ENCODE results near the gene LY6G6D. TPM values are rescaled to one million over a fixed set of nuclear protein-coding genes. Genes with fewer than 3 reads are reported as not detected.

LY6G6D gene
- total RNA-seq, 1 donor from 2014 or later = not detected

DNA sequence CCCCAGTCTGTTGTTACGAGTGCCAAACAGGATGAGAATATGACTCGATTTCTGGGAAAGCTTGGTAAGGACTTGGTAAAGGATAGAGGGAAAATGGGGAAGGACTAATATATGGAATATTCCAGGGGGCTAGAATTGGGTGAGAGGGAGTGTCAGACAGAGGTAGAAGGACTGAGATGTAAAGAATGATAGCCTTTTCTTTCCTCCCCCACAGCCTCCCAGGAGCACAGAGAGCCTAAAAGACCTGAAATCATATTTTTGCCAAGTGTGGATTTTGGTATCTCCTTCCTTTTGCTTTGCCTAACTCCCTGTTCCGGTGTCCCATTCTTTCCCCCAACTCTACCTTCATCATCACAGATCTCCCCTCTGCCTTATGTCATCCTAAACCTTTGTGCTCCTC is 27.7 kb downstream of the LY6G6D start:
- intact Hi-C loops (cut with micrococcal nuclease) = no loop called here
- Mint-ChIP-seq H3K27me3 (no peaks in the 10 kb centered on the region), H3K27ac (no peak overlapping the region), H3K36me3 (ENCODE audit: low read depth) (peaks cover 23% of the 10 kb centered on the region), H3K4me3 (no peak overlapping the region), H3K4me1 (peaks cover 32% of the 10 kb centered on the region), H3K9me3 (no peaks in the 10 kb centered on the region)
- ChIA-PET POLR2A (no interaction called here), CTCF (no interaction called here)
- DNase-seq (no peak), ATAC-seq (ENCODE audit: low read depth) (no peak)
- TF ChIP-seq, protein P1, sequence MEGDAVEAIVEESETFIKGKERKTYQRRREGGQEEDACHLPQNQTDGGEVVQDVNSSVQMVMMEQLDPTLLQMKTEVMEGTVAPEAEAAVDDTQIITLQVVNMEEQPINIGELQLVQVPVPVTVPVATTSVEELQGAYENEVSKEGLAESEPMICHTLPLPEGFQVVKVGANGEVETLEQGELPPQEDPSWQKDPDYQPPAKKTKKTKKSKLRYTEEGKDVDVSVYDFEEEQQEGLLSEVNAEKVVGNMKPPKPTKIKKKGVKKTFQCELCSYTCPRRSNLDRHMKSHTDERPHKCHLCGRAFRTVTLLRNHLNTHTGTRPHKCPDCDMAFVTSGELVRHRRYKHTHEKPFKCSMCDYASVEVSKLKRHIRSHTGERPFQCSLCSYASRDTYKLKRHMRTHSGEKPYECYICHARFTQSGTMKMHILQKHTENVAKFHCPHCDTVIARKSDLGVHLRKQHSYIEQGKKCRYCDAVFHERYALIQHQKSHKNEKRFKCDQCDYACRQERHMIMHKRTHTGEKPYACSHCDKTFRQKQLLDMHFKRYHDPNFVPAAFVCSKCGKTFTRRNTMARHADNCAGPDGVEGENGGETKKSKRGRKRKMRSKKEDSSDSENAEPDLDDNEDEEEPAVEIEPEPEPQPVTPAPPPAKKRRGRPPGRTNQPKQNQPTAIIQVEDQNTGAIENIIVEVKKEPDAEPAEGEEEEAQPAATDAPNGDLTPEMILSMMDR (IDR thresholded peaks at IDR 0.05) = no peak

DNA sequence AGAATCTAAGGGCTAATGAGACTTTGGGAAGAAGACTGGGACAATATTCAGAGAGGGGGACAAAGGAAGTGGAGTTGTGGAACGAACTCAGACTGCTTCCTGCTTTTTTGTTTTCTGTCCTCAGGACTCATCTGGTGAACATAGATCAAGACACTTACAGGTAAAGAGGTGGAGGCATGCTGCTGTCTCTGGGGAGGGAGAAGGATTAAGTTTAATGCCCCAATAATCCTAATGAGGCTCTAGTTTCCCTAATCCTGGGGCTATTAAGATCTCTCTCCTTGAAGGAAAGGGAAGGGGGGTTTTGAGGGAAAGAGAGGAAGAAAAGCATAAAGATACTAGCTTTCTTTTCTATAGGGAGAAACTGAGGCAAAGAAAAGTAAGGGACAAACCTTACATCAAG is 29.3 kb downstream of the LY6G6D start:
- no peaks in the 10 kb centered on the region for H3K9me3 Mint-ChIP-seq
- CTCF ChIA-PET = no interaction called here
- no peak overlapping the region for H3K27ac Mint-ChIP-seq
- no peak for DNase-seq
- TF ChIP-seq, protein P1 (IDR thresholded peaks at IDR 0.05) = no peak
- H3K27me3 Mint-ChIP-seq = no peaks in the 10 kb centered on the region
- POLR2A ChIA-PET = no interaction called here
- peaks cover 17% of the 10 kb centered on the region for H3K4me1 Mint-ChIP-seq
- no peak overlapping the region for H3K4me3 Mint-ChIP-seq
- intact Hi-C loops (cut with micrococcal nuclease) = no loop called here
- ATAC-seq (ENCODE audit: low read depth) = no peak
- H3K36me3 Mint-ChIP-seq (ENCODE audit: low read depth) = peaks cover 29% of the 10 kb centered on the region

DNA sequence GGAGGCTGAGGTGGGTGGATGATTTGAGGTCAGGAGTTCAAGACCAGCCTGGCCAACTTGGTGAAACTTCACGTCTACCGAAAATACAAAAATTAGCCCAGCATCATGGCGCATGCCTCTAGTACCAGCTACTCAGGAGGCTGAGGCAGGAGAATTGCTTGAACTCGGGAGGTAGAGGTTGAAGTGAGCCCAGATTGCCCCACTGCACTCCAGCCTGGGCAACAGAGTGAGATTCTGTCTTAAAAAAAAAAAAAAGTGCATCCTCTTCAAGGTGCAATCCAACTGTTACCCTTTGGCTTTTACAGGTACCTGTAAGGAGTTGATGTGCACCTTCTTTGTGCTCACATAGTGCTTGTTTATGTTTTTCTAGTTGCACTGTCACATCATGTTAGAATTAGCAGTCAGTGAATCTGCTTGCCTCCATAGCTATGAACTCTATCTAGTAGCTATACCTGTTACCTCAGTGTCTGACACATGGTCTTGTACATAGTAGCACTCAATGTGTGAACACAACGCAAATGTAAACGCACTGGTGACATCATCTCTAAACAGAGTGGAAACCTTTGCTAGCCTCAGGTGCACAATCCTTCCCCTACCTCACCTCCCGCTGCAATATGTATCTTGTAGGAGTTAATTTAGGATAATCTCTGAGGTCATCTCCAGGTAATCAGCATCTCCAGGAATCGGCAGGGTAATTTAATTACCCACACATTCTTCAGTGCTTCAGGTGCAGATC is 34.3 kb downstream of the LY6G6D start:
- ChIA-PET POLR2A (interaction anchor here (0.5 to 1.1 kb wide), 5 partner anchors 10 to 102 kb away, joined by 3 to 11 read pairs (median 4); partner anchors contain the start of gene MSH5), CTCF (interaction anchor here (1.1 kb wide), 1 partner anchor 21 kb away, joined by 4 read pairs; no protein-coding TSS in a partner anchor)
- Mint-ChIP-seq H3K36me3 (ENCODE audit: low read depth) (peaks cover 13% of the 10 kb centered on the region), H3K4me3 (no peak overlapping the region), H3K9me3 (no peaks in the 10 kb centered on the region), H3K27me3 (no peaks in the 10 kb centered on the region), H3K4me1 (no peaks in the 10 kb centered on the region), H3K27ac (no peak overlapping the region)
- no peak for ATAC-seq (ENCODE audit: low read depth)
- intact Hi-C loops (cut with micrococcal nuclease) = no loop called here
- TF ChIP-seq, protein P1 (IDR thresholded peaks at IDR 0.05) = no peak
- DNase-seq = no peak

GRCh38 chr6:31750411-31751022 is 35.4 kb downstream of the LY6G6D start:
- TF ChIP-seq, protein P1 (IDR thresholded peaks at IDR 0.05) = no peak
- DNase-seq = no peak
- intact Hi-C loops (cut with micrococcal nuclease) = no loop called here
- no peak overlapping the region for H3K27ac Mint-ChIP-seq
- no peaks in the 10 kb centered on the region for H3K9me3 Mint-ChIP-seq
- no peaks in the 10 kb centered on the region for H3K27me3 Mint-ChIP-seq
- no peak overlapping the region for H3K4me3 Mint-ChIP-seq
- ChIA-PET CTCF (interaction anchor here (1.1 kb wide), 1 partner anchor 19 kb away, joined by 3 read pairs; no protein-coding TSS in a partner anchor), POLR2A (interaction anchor here (0.6 to 1.1 kb wide), 3 partner anchors 11 to 85 kb away, joined by 3 to 4 read pairs (median 3); partner anchors contain the start of gene MSH5)
- peaks cover 12% of the 10 kb centered on the region for H3K36me3 Mint-ChIP-seq (ENCODE audit: low read depth)
- no peak for ATAC-seq (ENCODE audit: low read depth)
- no peaks in the 10 kb centered on the region for H3K4me1 Mint-ChIP-seq

DNA sequence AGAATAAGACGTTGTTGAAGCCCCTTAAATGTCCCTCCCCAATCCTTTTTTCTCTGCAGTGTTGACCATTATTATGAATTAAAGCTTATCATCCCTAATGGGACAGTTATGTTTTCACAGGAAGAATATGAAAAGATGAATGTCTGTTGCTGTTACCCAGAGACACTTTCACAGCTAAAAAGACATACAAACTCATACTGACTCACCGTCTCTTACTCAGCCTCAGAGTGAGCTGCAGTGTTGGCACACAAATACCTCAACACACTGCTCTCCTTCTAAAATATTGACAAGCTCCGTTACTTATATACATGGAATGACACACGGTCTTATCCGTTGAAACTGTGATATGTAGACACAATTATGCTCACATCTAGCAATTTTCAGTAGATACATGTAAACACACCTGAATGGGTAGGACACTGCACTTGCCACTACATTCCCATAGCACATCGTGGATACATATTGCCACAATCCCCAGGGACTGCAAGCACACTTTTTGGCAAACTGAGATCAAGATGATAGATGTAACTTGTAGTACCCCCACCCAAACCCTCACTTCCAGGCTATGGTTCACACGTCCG is 37.7 kb downstream of the LY6G6D start:
- H3K27me3 Mint-ChIP-seq = no peaks in the 10 kb centered on the region
- H3K36me3 Mint-ChIP-seq (ENCODE audit: low read depth) = peaks cover 7% of the 10 kb centered on the region
- H3K27ac Mint-ChIP-seq = no peak overlapping the region
- ATAC-seq (ENCODE audit: low read depth) = no peak
- ChIA-PET POLR2A (interaction anchor here (0.6 kb wide), 1 partner anchor 63 kb away, joined by 6 read pairs; no protein-coding TSS in a partner anchor), CTCF (no interaction called here)
- DNase-seq = no peak
- TF ChIP-seq, protein P1 (IDR thresholded peaks at IDR 0.05) = no peak
- no peaks in the 10 kb centered on the region for H3K9me3 Mint-ChIP-seq
- no peak overlapping the region for H3K4me3 Mint-ChIP-seq
- H3K4me1 Mint-ChIP-seq = no peaks in the 10 kb centered on the region
- intact Hi-C loops (cut with micrococcal nuclease) = no loop called here
